Measurements from ENCODE around the gene STAB1. TPM values are rescaled to one million over a fixed set of nuclear protein-coding genes. Genes with fewer than 3 reads are reported as not detected.
A peak's percentile ranks its signal among the peaks of the same experiment; 100 is the strongest.

STAB1 gene
- total RNA-seq, 2 donors from 2014 or later: 51.4 to 111 TPM

GRCh38 chr3:52498137-52499054, 3.3 kb downstream of the STAB1 start:
- DNase-seq (peak in 1 of 2 donors; percentile 55), ATAC-seq (peak; percentile 20)
- intact Hi-C loops (cut with DNase I, micrococcal nuclease): no loop called here

GRCh38 chr3:52501046-52501445, 5.9 kb downstream of the STAB1 start:
- DNase-seq: no peak
- intact Hi-C loops (cut with DNase I, micrococcal nuclease): no loop called here
- no peak for ATAC-seq

- ATAC-seq (no peak), DNase-seq (no peak)
- intact Hi-C loops (cut with DNase I, micrococcal nuclease): no loop called here
Measured at GRCh38 chr3:52502001-52502400, 6.9 kb downstream of the STAB1 start.

GRCh38 chr3:52502808-52503350, 7.7 kb downstream of the STAB1 start:
- ATAC-seq (no peak), DNase-seq (no peak)
- intact Hi-C loops (cut with DNase I, micrococcal nuclease): no loop called here

- ATAC-seq: no peak
- intact Hi-C loops (cut with DNase I, micrococcal nuclease): no loop called here
- DNase-seq: no peak
Measured at GRCh38 chr3:52503788-52504424, 8.8 kb downstream of the STAB1 start.

- intact Hi-C loops (cut with DNase I, micrococcal nuclease): no loop called here
- ATAC-seq (no peak), DNase-seq (no peak)
Measured at GRCh38 chr3:52504977-52505376, 9.8 kb downstream of the STAB1 start.

GRCh38 chr3:52506266-52506966, 11.3 kb downstream of the STAB1 start:
- ATAC-seq: no peak
- DNase-seq: no peak
- intact Hi-C loops (cut with DNase I, micrococcal nuclease): no loop called here

GRCh38 chr3:52507359-52507758, 12.2 kb downstream of the STAB1 start:
- ATAC-seq: no peak

GRCh38 chr3:52509753-52510328, 14.7 kb downstream of the STAB1 start:
- ATAC-seq: peak; percentile 25
- intact Hi-C loops (cut with DNase I, micrococcal nuclease): no loop called here
- no peak for DNase-seq

More at GRCh38 chr3:52507359-52507758, 12.2 kb downstream of the STAB1 start:
- no peak for DNase-seq
- intact Hi-C loops (cut with DNase I, micrococcal nuclease): no loop called here

- no peak for DNase-seq
- no peak for ATAC-seq
- intact Hi-C loops (cut with DNase I, micrococcal nuclease): no loop called here
Measured at GRCh38 chr3:52511509-52511908, 16.4 kb downstream of the STAB1 start.

GRCh38 chr3:52512105-52512504, 17.0 kb downstream of the STAB1 start:
- ATAC-seq (no peak), DNase-seq (no peak)
- intact Hi-C loops (cut with DNase I, micrococcal nuclease): no loop called here

- intact Hi-C loops (cut with DNase I, micrococcal nuclease): no loop called here
- no peak for DNase-seq
- no peak for ATAC-seq
Measured at GRCh38 chr3:52512727-52513126, 17.6 kb downstream of the STAB1 start.

GRCh38 chr3:52513281-52513680, 18.1 kb downstream of the STAB1 start:
- no peak for ATAC-seq
- DNase-seq: no peak
- intact Hi-C loops (cut with DNase I, micrococcal nuclease): no loop called here

GRCh38 chr3:52514576-52514975, 19.4 kb downstream of the STAB1 start:
- DNase-seq (no peak), ATAC-seq (no peak)
- intact Hi-C loops (cut with DNase I, micrococcal nuclease): no loop called here

- DNase-seq: no peak
- ATAC-seq: no peak
- intact Hi-C loops (cut with DNase I, micrococcal nuclease): no loop called here
Measured at GRCh38 chr3:52515192-52515591, 20.1 kb downstream of the STAB1 start.

GRCh38 chr3:52516509-52517195, 21.5 kb downstream of the STAB1 start:
- DNase-seq (no peak), ATAC-seq (no peak)
- intact Hi-C loops (cut with DNase I, micrococcal nuclease): no loop called here

- no peak for ATAC-seq
- intact Hi-C loops (cut with DNase I, micrococcal nuclease): no loop called here
- no peak for DNase-seq
Measured at GRCh38 chr3:52517796-52518722, 22.9 kb downstream of the STAB1 start.

Measured in left colon (tissue), 2 donors.